Heart right ventricle (tissue), 16 donors: ENCODE measurements around the gene GALNS. TPM values are rescaled to one million over a fixed set of nuclear protein-coding genes. Genes with fewer than 3 reads are reported as not detected.

Experiments used
- ATAC-seq, 8 donors: fragments of 200-7000 bp; cut with Tn5 transposase; one replicate each; pipeline ENCODE4 v1.9.1; 2020; ENCODE audit warnings: mild to moderate bottlenecking in 8 of 8, moderate library complexity in 8 of 8, moderate number of reproducible peaks in 1 of 8
- DNase-seq, 2 donors: peaks; one replicate each; pipeline ENCODE4 v3.0.0-alpha.2; 2020
- H3K27ac ChIP-seq, 10 donors: fragments of 200-600 bp; sonication (generic) in 2 of 10; one replicate each; pipeline versions ENCODE4 v1.5.0 to v1.8.0; 2020 to 2022; ENCODE audit warnings: mild to moderate bottlenecking in 3 of 10
- H3K27me3 ChIP-seq, 7 donors: fragments of 200-600 bp; one replicate each; pipeline ENCODE4 v1.8.0; 2021 to 2022; ENCODE audit warnings: mild to moderate bottlenecking in 2 of 7
- H3K36me3 ChIP-seq, 9 donors: fragments of 200-600 bp; sonication (generic) in 1 of 9; one replicate each; pipeline versions ENCODE4 v1.5.0 to v1.8.0; 2020 to 2022; ENCODE audit warnings: mild to moderate bottlenecking in 2 of 9
- H3K4me1 ChIP-seq, 9 donors: fragments of 200-600 bp; sonication (generic) in 1 of 9; one replicate each; pipeline versions ENCODE4 v1.5.0 to v1.8.0; 2020 to 2022; ENCODE audit warnings: mild to moderate bottlenecking in 4 of 9
- H3K4me3 ChIP-seq, 10 donors: fragments of 200-600 bp; sonication (generic) in 2 of 10; one replicate each; pipeline versions ENCODE4 v1.5.0 to v1.8.0; 2020 to 2022; ENCODE audit warnings: mild to moderate bottlenecking in 7 of 10, moderate library complexity in 2 of 10
- H3K9me3 ChIP-seq, 11 donors: fragments of 200-600 bp in 10 of 11; sonication (generic) in 2 of 11; one replicate each; pipeline versions ENCODE4 v1.5.0 to v1.8.0; 2013 to 2022; ENCODE audit warnings: mild to moderate bottlenecking in 2 of 11, control low read depth in 1 of 11, moderate library complexity in 1 of 11
- WGBS, 2 donors: extraction: QIAGEN DNeasy Blood & Tissue Kit; methylation state at CpG; one replicate each; pipeline ENCODE4 v1.1.7; 2013; ENCODE audit warnings: inconsistent platforms in 1 of 2; 5-methylcytosine and 5-hydroxymethylcytosine counted together
- intact Hi-C, 10 donors: fragments of 100-400 bp; cut with DNase I; formaldehyde crosslinking; loops; one replicate each; pipeline versions ENCODE4 v1.11.1 to v1.14.2; 2022
- polyA plus RNA-seq, 2 donors: library from polyadenylated mRNA; stranded (reverse); fragments of 200-250 nt; gene quantifications; one replicate each; pipeline ENCODE4 v1.2.3, GENCODE V29; 2013
- total RNA-seq, 10 donors: library from RNA; stranded (reverse); fragmentation: NEBNext Ultra II Directional in 3 of 10; extraction: Animal tissue kit (Norgen Biotek cat#: 25700) in 3 of 10; gene quantifications; one replicate each; pipeline versions ENCODE4 v1.2.1 to v1.2.4, GENCODE V29; 2021 to 2023
- TF ChIP-seq, protein P1 (sequence below), 9 donors: fragments of 200-600 bp; sonication (generic) in 2 of 9; IDR thresholded peaks; one replicate each; pipeline versions ENCODE4 v1.5.0 to v1.8.0; 2021 to 2022; ENCODE audit warnings: antibody characterized with exemption in 9 of 9, mild to moderate bottlenecking in 5 of 9, moderate library complexity in 1 of 9
- donor health status: Arrhythmogenic right ventricular cardiomyopathy.
- donor health status: ischemic (EF 13 %, LVEDD 7.1; RV severe dilation, severe dysfunction).
- donor health status: healthy with polysubstance abuse.
- donor health status: DM: no; HTN: yes; CAD: no.
- donor health status: DM: no; HTN: no; CAD: no.
- donor health status: ischemic (EF 25% LVEDD 6.9; RV normal size, moderate dysfunction).
- donor health status: ischemic (EF 25% LVEDD 5.7; RV mildly dilated, moderate dysfunction).
- donor health status: healthy.
- donor health status: DM: yes; HTN: yes; CAD: no.
- donor health status: Ischemic cardiomyopathy.
- donor health status: ischemic (EF 35%, LVEDD 5.7; RV mildly dilated, moderate dysfunction).
- donor health status: nonischemic (EF 11% LVEDD 7.7; RV severe dilation, severe dysfunction).
- donor health status: DM: yes; HTN: yes; CAD: no.
- donor health status: PGD.
- donor health status: ischemic (EF 29% LVEDD 5.4; RV normal size, mild dysfunction).
- donor health status: nonischemic (EF 23%, LVEDD 6.1; RV moderate dilation, normal function).

Gene GALNS
- total and polyA plus RNA-seq, 12 donors: 11.5 to 18.7 (median 13.8) TPM

DNA sequence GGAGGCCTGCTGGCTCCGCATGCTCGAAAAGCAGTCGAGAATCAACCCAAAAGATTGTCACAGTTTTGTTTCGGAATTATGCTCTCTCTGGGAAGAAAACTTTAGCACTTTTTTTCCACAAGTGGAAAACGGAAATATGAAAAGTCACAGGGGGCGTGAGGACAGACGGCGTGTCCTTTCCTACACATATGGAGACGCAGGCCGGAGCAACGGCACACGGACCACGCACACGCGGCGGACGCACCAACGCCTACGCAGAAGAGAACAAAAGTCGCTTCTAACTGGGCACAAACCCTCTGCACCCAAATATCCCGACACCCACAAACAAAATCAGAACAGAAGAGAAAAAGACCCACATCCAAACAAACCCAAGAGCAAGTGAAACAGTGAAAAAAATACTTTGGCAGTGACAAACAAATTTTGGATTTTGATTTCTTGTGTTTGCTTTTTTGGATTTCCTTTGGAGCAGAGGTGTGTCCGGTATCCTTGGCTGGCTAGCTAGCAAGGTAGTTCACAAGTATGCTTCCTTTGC is 19.0 kb upstream of the GALNS start:
- Histone ChIP-seq H3K4me1 (peaks cover 0 to 12% (median 7%) of the 10 kb centered on the region in 9 donors), H3K4me3 (no peak overlapping the region), H3K9me3 (no peaks in the 10 kb centered on the region), H3K27me3 (peaks cover 0 to 19% (median 1%) of the 10 kb centered on the region in 7 donors), H3K36me3 (peaks cover 0 to 52% (median 6%) of the 10 kb centered on the region in 9 donors), H3K27ac (no peak overlapping the region)
- intact Hi-C loops: no loop called here
- DNase-seq (no peak), ATAC-seq (no peak)
- 92% methylated on average over 22 of the region's 22 CpGs for WGBS, 2 donors
- TF ChIP-seq, protein P1, sequence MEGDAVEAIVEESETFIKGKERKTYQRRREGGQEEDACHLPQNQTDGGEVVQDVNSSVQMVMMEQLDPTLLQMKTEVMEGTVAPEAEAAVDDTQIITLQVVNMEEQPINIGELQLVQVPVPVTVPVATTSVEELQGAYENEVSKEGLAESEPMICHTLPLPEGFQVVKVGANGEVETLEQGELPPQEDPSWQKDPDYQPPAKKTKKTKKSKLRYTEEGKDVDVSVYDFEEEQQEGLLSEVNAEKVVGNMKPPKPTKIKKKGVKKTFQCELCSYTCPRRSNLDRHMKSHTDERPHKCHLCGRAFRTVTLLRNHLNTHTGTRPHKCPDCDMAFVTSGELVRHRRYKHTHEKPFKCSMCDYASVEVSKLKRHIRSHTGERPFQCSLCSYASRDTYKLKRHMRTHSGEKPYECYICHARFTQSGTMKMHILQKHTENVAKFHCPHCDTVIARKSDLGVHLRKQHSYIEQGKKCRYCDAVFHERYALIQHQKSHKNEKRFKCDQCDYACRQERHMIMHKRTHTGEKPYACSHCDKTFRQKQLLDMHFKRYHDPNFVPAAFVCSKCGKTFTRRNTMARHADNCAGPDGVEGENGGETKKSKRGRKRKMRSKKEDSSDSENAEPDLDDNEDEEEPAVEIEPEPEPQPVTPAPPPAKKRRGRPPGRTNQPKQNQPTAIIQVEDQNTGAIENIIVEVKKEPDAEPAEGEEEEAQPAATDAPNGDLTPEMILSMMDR (IDR thresholded peaks at IDR 0.05): no peak

DNA sequence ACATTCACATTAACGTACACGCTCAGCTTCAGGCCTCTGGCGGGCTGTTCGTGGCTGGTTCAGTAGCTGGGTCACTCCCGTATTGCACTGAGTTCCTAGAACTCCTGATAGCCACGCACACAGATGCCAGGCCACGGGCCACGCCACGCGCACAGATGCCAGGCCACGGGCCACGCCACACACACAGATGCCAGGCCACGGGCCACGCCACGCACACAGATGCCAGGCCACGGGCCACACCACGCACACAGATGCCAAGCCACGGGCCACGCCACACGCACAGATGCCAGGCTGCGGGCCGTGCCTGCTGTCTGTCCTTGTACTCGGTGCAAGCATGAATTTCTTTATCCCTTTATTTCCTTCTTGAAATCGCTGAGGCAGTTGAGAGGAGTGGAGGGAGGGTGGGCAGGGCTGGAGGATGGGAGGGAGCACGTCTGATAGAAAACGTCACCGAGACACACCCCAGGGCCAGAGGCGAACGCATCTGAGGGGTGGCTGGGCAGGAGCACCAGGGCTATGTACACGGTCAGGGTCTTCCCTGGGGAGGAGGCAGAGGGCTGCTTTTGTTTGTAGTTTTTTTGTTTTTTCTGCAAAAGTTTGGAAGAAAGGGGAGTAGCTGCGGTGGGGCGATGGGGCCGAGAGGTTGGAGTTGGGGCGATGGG is 18.3 kb upstream of the GALNS start:
- Histone ChIP-seq H3K4me1 (peaks cover 0 to 19% (median 10%) of the 10 kb centered on the region in 9 donors), H3K27me3 (peaks cover 0 to 22% (median 7%) of the 10 kb centered on the region in 7 donors), H3K27ac (no peak overlapping the region), H3K4me3 (no peak overlapping the region), H3K36me3 (peaks cover 0 to 46% (median 6%) of the 10 kb centered on the region in 9 donors), H3K9me3 (no peaks in the 10 kb centered on the region)
- no peak for ATAC-seq
- DNase-seq: no peak
- TF ChIP-seq, protein P1 (IDR thresholded peaks at IDR 0.05): no peak
- WGBS, 2 donors: 89 to 92% methylated on average over 34 of the region's 34 CpGs
- intact Hi-C loops: no loop called here

DNA sequence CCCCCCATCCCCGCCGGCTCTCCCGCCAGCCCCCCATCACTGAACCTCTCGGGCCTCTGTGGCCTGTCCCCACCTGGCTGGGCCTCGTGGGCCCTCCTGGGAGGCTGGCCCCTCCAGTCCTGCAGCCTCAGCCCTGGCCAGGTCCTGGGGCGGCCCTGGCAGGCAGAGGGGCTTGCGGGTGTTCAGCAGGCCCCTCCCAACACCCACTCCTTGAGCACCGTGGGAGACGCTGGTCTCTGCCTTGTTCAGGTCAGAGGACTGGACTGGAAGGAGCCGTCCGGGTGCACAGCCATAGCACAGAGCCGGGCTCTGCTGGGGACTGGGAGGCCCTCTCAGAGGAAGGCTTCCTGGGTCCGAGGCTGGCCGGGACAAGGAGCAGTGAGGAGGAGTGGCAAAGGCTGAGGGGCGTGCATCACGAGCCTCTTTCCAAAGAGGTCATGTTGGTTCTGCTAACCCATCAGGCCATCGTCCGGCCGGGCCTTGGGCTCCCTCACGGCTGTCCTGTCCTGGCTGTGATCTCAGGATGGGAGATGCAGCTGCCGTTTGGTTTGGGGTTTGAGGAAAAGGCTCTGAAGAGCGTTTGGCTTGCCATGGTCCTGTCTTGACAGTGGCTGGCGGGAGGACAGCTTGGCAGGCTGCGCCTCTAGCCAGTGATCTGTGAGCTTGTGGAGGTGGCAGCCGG is 16.0 kb upstream of the GALNS start:
- Histone ChIP-seq H3K4me1 (peaks cover 0 to 22% (median 10%) of the 10 kb centered on the region in 9 donors), H3K9me3 (no peaks in the 10 kb centered on the region), H3K27me3 (peaks cover 0 to 23% (median 8%) of the 10 kb centered on the region in 7 donors), H3K4me3 (no peak overlapping the region), H3K36me3 (peaks cover 0 to 23% (median 0%) of the 10 kb centered on the region in 9 donors), H3K27ac (no peak overlapping the region)
- TF ChIP-seq, protein P1 (IDR thresholded peaks at IDR 0.05): no peak
- 65 to 73% methylated on average over 25 of the region's 25 CpGs for WGBS, 2 donors
- intact Hi-C loops: no loop called here
- ATAC-seq: no peak
- no peak for DNase-seq

DNA sequence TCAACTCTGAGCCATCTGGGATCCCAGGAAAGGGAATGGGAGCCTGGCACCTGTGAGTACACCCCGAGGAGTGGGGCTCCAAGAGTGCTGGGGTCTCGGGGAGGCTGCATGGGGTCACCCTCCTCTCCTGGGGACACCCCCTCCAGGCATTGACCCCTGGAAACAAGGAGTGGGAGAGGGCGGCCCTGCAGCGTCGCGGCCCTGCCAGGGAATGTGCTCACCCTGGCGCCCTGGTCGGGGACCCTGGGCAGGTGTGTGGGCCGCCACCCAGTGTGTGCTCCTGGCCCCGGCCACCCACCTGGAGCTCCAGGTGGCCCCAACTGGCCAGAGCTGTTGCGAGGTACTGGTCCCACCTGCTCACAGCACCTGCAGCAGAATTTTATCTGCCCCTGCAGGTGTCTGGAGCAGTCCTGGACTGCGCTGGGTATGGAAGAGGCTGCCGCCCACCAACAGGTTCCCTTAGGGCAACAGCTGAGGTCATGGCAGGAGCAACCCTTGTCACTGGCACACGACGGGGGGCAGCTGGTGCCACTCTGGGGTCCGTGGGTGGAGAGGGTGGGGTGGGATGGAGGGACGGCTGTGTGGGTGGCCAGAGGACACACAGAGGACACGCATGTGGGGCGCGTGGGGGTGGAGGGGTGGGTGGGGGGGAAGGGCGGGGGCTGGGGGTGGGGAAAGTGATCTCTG is 15.1 kb upstream of the GALNS start:
- H3K4me1 ChIP-seq: peaks cover 0 to 22% (median 10%) of the 10 kb centered on the region in 9 donors
- DNase-seq (no peak), ATAC-seq (no peak)
- 76 to 80% methylated on average over 17 to 21 of the region's 21 CpGs for WGBS, 2 donors
- peak overlapping the region in 2 of 10 donors; percentile 39 to 41 for H3K4me3 ChIP-seq
- no peaks in the 10 kb centered on the region for H3K9me3 ChIP-seq
- intact Hi-C loops: no loop called here
- peaks cover 0 to 14% (median 0%) of the 10 kb centered on the region in 9 donors for H3K36me3 ChIP-seq
- TF ChIP-seq, protein P1 (IDR thresholded peaks at IDR 0.05): no peak
- no peak overlapping the region for H3K27ac ChIP-seq
- peaks cover 0 to 26% (median 8%) of the 10 kb centered on the region in 7 donors for H3K27me3 ChIP-seq
